Peyer's patch (tissue), 4 donors: Measurements from ENCODE around the gene ATP5PD.

Source experiments
- POLR2A ChIP-seq, 2 donors: fragments of 450-650 bp; IDR thresholded peaks; one replicate each; pipeline ENCODE4 v1.5.1; 2017; ENCODE audit warnings: antibody characterized with exemption in 2 of 2, mild to moderate bottlenecking in 2 of 2, moderate library complexity in 2 of 2
- TF ChIP-seq, protein P1 (sequence below), 6 experiments: fragments of 450-650 bp in 4 of 6; fragments of 200-600 bp in 2 of 6; sonication (generic) in 1 of 6; IDR thresholded peaks; one replicate each; pipeline ENCODE4 v1.5.1; 2017 to 2019; ENCODE audit warnings: antibody characterized with exemption in 6 of 6, mild to moderate bottlenecking in 3 of 6, moderate library complexity in 1 of 6

DNA sequence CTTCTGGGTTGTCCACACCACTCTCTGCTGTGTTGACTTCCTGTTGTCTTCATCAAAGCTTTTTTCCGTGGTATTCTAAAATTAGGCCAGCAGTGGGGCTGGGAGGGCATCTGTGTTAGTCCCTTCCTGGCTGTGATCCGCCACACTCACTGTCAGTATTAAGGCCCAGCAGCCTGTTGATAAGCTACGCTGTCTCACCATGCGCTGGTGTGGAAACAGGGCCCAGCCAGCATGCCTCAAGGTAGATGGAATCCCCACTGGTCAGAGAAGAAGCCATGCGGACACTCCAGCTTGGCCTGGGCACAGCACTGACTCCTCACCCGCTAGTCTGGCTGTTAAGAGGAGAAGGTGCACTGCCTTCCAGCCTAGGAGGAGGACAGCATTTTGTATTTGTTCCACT, 48.0 kb downstream of the ATP5PD start:
- TF ChIP-seq, protein P1, sequence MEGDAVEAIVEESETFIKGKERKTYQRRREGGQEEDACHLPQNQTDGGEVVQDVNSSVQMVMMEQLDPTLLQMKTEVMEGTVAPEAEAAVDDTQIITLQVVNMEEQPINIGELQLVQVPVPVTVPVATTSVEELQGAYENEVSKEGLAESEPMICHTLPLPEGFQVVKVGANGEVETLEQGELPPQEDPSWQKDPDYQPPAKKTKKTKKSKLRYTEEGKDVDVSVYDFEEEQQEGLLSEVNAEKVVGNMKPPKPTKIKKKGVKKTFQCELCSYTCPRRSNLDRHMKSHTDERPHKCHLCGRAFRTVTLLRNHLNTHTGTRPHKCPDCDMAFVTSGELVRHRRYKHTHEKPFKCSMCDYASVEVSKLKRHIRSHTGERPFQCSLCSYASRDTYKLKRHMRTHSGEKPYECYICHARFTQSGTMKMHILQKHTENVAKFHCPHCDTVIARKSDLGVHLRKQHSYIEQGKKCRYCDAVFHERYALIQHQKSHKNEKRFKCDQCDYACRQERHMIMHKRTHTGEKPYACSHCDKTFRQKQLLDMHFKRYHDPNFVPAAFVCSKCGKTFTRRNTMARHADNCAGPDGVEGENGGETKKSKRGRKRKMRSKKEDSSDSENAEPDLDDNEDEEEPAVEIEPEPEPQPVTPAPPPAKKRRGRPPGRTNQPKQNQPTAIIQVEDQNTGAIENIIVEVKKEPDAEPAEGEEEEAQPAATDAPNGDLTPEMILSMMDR (IDR thresholded peaks at IDR 0.05) = no peak
- no peak for TF ChIP-seq POLR2A (IDR thresholded peaks at IDR 0.05)
